DOHH2 (cell line): ENCODE measurements around the gene DMBT1.

Experiments
- H3F3A ChIP-seq: fragments of 200-600 bp; sonication (generic), shearing (Covaris generic); 2 replicates; pipeline ENCODE4 v1.6.0; 2016; ENCODE audit warnings: antibody characterized with exemption, mild to moderate bottlenecking; ENCODE audit not compliant: control insufficient read depth, insufficient read depth
- H3K27ac ChIP-seq: fragments of 200-600 bp; sonication (generic); 2 replicates; pipeline ENCODE4 v1.5.1; 2014; ENCODE audit warnings: low read depth, mild to moderate bottlenecking, low read length, moderate library complexity
- H3K27me3 ChIP-seq: fragments of 200-600 bp; sonication (generic); 2 replicates; pipeline ENCODE4 v1.6.1; 2014; ENCODE audit warnings: mild to moderate bottlenecking, low read length, mixed read lengths; ENCODE audit not compliant: control insufficient read depth
- H3K36me3 ChIP-seq: fragments of 200-600 bp; sonication (generic); 2 replicates; pipeline ENCODE4 v1.6.1; 2014; ENCODE audit warnings: mild to moderate bottlenecking, low read length, moderate library complexity, mixed read lengths; ENCODE audit not compliant: control insufficient read depth
- H3K4me1 ChIP-seq: fragments of 200-600 bp; sonication (generic); 2 replicates; pipeline ENCODE4 v1.6.1; 2014; ENCODE audit warnings: mild to moderate bottlenecking, low read length, mixed read lengths; ENCODE audit not compliant: control insufficient read depth
- H3K4me2 ChIP-seq: fragments of 200-600 bp; sonication (generic); 2 replicates; pipeline ENCODE4 v1.6.0; 2014; ENCODE audit warnings: mild to moderate bottlenecking, low read length, moderate library complexity
- H3K4me3 ChIP-seq: fragments of 200-600 bp; sonication (generic); 2 replicates; pipeline ENCODE4 v1.5.1; 2014; ENCODE audit warnings: mild to moderate bottlenecking, low read length, mixed read lengths
- H3K79me2 ChIP-seq: fragments of 200-600 bp; sonication (generic); 2 replicates; pipeline ENCODE4 v1.6.1; 2014; ENCODE audit warnings: mild to moderate bottlenecking, low read length, mixed read lengths; ENCODE audit not compliant: control insufficient read depth
- H3K9me2 ChIP-seq: fragments of 200-600 bp; sonication (generic); replicated peaks from 2 replicates; pipeline ENCODE4 v1.6.1; 2014; ENCODE audit warnings: mild to moderate bottlenecking, low read length, mixed read lengths; ENCODE audit not compliant: control insufficient read depth
- H3K9me3 ChIP-seq: fragments of 200-600 bp; sonication (generic); 2 replicates; pipeline ENCODE4 v1.6.1; 2014; ENCODE audit warnings: antibody characterized with exemption, low read length, mixed read lengths; ENCODE audit not compliant: control insufficient read depth, insufficient read depth
- H4K20me1 ChIP-seq: fragments of 200-600 bp; sonication (generic); 2 replicates; pipeline ENCODE4 v1.6.0; 2014; ENCODE audit warnings: low read depth, mild to moderate bottlenecking, antibody characterized with exemption, low read length, moderate library complexity; ENCODE audit not compliant: control insufficient read depth, insufficient read depth
- CTCF ChIP-seq: fragments of 200-600 bp; sonication (generic); IDR thresholded peaks from one replicate; pipeline ENCODE4 v1.5.1; 2014; ENCODE audit warnings: antibody characterized with exemption, mild to moderate bottlenecking, low read depth, low read length; ENCODE audit not compliant: poor library complexity, severe bottlenecking
- EZH2phosphoT487 ChIP-seq: fragments of 200-600 bp; sonication (generic); IDR thresholded peaks from 2 replicates; pipeline ENCODE4 v1.6.1; 2017; ENCODE audit warnings: borderline replicate concordance, mild to moderate bottlenecking, antibody characterized with exemption, low read length, moderate library complexity, mixed read lengths

Gene DMBT1

GRCh38 chr10:122571892-122572291 lies 11.3 kb downstream of the DMBT1 start:
- H3K4me2 ChIP-seq, result no peak overlapping the region
- no peak overlapping the region for H3K4me3 ChIP-seq
- H3K79me2 ChIP-seq, result no peaks in the 10 kb centered on the region
- H3K36me3 ChIP-seq, result no peaks in the 10 kb centered on the region
- no peak overlapping the region for H3K27ac ChIP-seq
- no peaks in the 10 kb centered on the region for H4K20me1 ChIP-seq
- H3K9me2 ChIP-seq, result no peaks in the 10 kb centered on the region
- H3K4me1 ChIP-seq, result no peaks in the 10 kb centered on the region
- peaks cover 5% of the 10 kb centered on the region; the same call in 1 of the 2 replicates for H3K9me3 ChIP-seq
- H3F3A ChIP-seq, result no peaks in the 10 kb centered on the region
- TF ChIP-seq CTCF, result no peak
- TF ChIP-seq EZH2phosphoT487, result no peak
- no peaks in the 10 kb centered on the region for H3K27me3 ChIP-seq

GRCh38 chr10:122575776-122576175 lies 15.2 kb downstream of the DMBT1 start:
- H3K4me1 ChIP-seq, result no peaks in the 10 kb centered on the region
- no peaks in the 10 kb centered on the region for H3K36me3 ChIP-seq
- no peak overlapping the region for H3K4me2 ChIP-seq
- H4K20me1 ChIP-seq, result no peaks in the 10 kb centered on the region
- H3K9me3 ChIP-seq, result peaks cover 5% of the 10 kb centered on the region; the same call in 1 of the 2 replicates
- H3K4me3 ChIP-seq, result no peak overlapping the region
- TF ChIP-seq EZH2phosphoT487, result no peak
- TF ChIP-seq CTCF, result no peak
- H3K27ac ChIP-seq, result no peak overlapping the region
- H3K79me2 ChIP-seq, result no peaks in the 10 kb centered on the region
- no peaks in the 10 kb centered on the region for H3F3A ChIP-seq
- H3K27me3 ChIP-seq, result no peaks in the 10 kb centered on the region
- no peaks in the 10 kb centered on the region for H3K9me2 ChIP-seq

- Histone ChIP-seq H3K79me2 (no peaks in the 10 kb centered on the region), H3K4me2 (no peak overlapping the region), H3F3A (no peaks in the 10 kb centered on the region), H3K4me1 (no peaks in the 10 kb centered on the region), H3K36me3 (no peaks in the 10 kb centered on the region), H3K27ac (no peak overlapping the region), H3K27me3 (no peaks in the 10 kb centered on the region), H4K20me1 (no peaks in the 10 kb centered on the region), H3K9me2 (no peaks in the 10 kb centered on the region), H3K4me3 (no peak overlapping the region), H3K9me3 (peaks cover 5% of the 10 kb centered on the region; the same call in 1 of the 2 replicates)
- TF ChIP-seq EZH2phosphoT487, result no peak
- no peak for TF ChIP-seq CTCF
Observed at GRCh38 chr10:122576291-122576690, 15.7 kb downstream of the DMBT1 start.
